Measurements from ENCODE around the gene TMEM170A. TPM values are rescaled to one million over a fixed set of nuclear protein-coding genes. Genes with fewer than 3 reads are reported as not detected.
A peak's percentile ranks its signal among the peaks of the same experiment; 100 is the strongest.

The TMEM170A gene
- total and polyA plus RNA-seq, 2 of the 13 experiments (the other 11 are each of a cell fraction or from before 2014, with no cell fraction given): 35.7 to 39.7 TPM

DNA sequence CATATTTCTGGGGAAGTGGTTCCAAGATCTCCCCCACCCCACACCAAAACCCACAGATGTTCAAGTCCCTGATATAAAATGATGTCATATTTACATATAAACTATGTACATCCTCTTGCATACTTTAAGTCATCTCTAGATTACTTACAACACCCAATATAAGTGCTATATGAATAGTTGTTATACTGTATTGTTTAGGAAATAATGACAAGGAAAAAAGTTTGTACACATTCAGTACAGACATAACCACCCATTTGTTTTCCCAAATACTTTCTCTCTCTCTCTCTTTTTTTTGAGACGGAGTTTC lies 42.7 kb downstream of the TMEM170A start:
- no peak for ATAC-seq
- Histone ChIP-seq H2AFZ (ENCODE audit: low read length) (no peak overlapping the region), H3K36me3 (replicated peaks in 1 of 2; ENCODE audit: control insufficient read depth in 1 of 2, insufficient read depth in 2 of 2, low read length in 2 of 2) (no peaks in the 10 kb centered on the region; a peak in 1 of 5 replicates), H3K4me1 (ENCODE audit: insufficient read depth, low read length) (peaks cover 85% of the 10 kb centered on the region), H3K4me2 (ENCODE audit: low read depth, low read length) (no peak overlapping the region), H3K9ac (ENCODE audit: insufficient read depth, low read depth, low read length) (no peak overlapping the region), H3K4me3 (replicated peaks in 1 of 3; ENCODE audit: insufficient read depth in 1 of 3, low read depth in 2 of 3, low read length in 3 of 3) (no peak overlapping the region), H3K9me3 (ENCODE audit: low read length) (no peaks in the 10 kb centered on the region), H3K27ac (ENCODE audit: extremely low read length, insufficient read depth, low read length) (no peak overlapping the region), H3K79me2 (ENCODE audit: insufficient read depth, low read length) (peaks cover 87% of the 10 kb centered on the region), H3K27me3 (ENCODE audit: control insufficient read depth in 1 of 2, insufficient read depth in 2 of 2, low read length in 2 of 2) (no peaks in the 10 kb centered on the region), H4K20me1 (ENCODE audit: insufficient read depth, low read length) (0 out of 2 replicates have a peak, but pooled peaks cover 2% of the 10 kb centered on the region)
- intact Hi-C loops (cut with micrococcal nuclease; ENCODE audit: unreplicated experiment): no loop called here
- TF ChIP-seq ATF7 (IDR thresholded peaks at IDR 0.05): peak; percentile 85
- TF ChIP-seq ATF7 (CRISPR knock-in tag; IDR thresholded peaks at IDR 0.05): no peak
- TF ChIP-seq HMG20B (CRISPR knock-in tag; conservative IDR thresholded peaks at IDR 0.05): no peak
- ChIA-PET CTCF (ENCODE audit: low intra/inter-chr PET ratio, low total read pairs) (no interaction called here), POLR2A (interaction anchor here (1.1 to 3.5 kb wide), 2 partner anchors 12 to 117 kb away, joined by 3 to 18 read pairs; partner anchors contain the start of gene CFDP1)
- FAIRE-seq: no peak
- WGBS (ENCODE audit: low lambda C conversion rate): 100% methylated on average over 1 of the region's 1 CpG
- BruUV-seq (replicated peaks): no TSS peak
- DNase-seq (ENCODE audit: low spot score): no peak
- in situ Hi-C loops (cut with HindIII; ENCODE audit: extremely low pct_ligation_motif_present, low pct_unique_long_range_greater_than_20kb): no loop called here

DNA sequence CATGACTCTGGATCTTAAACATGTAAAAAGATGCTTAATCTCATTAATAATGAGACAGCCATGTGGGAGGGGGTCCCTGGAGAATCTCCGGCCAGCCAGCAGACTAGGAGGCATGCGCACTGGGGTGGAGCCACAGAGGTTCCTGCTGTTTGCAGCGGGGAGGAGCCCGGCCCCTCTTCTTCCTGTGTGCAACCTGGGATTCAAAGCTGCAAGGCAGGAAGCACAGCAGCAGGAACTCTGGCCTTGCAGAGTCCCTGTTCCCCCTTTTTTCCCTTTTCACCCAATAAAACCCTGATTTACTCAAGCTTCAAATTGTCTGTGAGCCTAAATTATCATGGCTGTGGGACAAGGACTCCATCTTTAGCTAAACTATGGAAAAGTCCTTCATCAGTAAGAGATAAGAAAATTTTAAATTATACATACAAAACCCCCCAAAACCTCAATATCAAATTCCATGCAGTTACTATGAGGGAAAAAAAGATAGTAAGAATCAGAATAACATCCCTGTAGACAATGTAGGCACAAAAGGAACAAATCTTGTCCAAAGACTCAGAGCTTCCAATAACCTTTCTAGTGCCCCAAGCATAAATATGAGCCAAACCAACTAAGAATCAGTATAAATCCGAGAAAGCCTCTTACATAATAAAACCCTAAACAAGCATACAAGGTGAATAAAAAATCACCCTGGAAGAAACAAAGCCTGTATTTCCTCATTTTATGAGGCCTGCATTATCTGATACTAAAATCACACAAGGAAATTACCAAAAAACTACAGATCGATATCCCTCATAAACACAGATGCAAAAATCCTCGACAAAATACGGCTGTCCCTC lies 43.3 kb downstream of the TMEM170A start:
- peak; percentile 73 for DNase-seq (ENCODE audit: low spot score)
- CTCF ChIA-PET (ENCODE audit: low intra/inter-chr PET ratio, low total read pairs): no interaction called here
- Histone ChIP-seq H3K9ac (ENCODE audit: insufficient read depth, low read depth, low read length) (peak overlapping the region; percentile 18; the same call in 1 of the 2 replicates), H3K4me2 (ENCODE audit: low read depth, low read length) (peak overlapping the region; percentile 67), H3K27me3 (ENCODE audit: control insufficient read depth in 1 of 2, insufficient read depth in 2 of 2, low read length in 2 of 2) (no peaks in the 10 kb centered on the region), H3K36me3 (replicated peaks in 1 of 2; ENCODE audit: control insufficient read depth in 1 of 2, insufficient read depth in 2 of 2, low read length in 2 of 2) (no peaks in the 10 kb centered on the region; a peak in 1 of 5 replicates), H3K27ac (ENCODE audit: extremely low read length, insufficient read depth, low read length) (peak overlapping the region; percentile 49), H2AFZ (ENCODE audit: low read length) (no peak overlapping the region), H3K4me1 (ENCODE audit: insufficient read depth, low read length) (peaks cover 85% of the 10 kb centered on the region), H4K20me1 (ENCODE audit: insufficient read depth, low read length) (0 out of 2 replicates have a peak, but pooled peaks cover 4% of the 10 kb centered on the region), H3K4me3 (replicated peaks in 1 of 3; ENCODE audit: insufficient read depth in 1 of 3, low read depth in 2 of 3, low read length in 3 of 3) (peak overlapping the region in 1 of 3 experiments; percentile 10; a peak in 1 of 6 replicates), H3K9me3 (ENCODE audit: low read length) (no peaks in the 10 kb centered on the region), H3K79me2 (ENCODE audit: insufficient read depth, low read length) (peaks cover 88% of the 10 kb centered on the region)
- no peak for FAIRE-seq
- POLR2A ChIA-PET: interaction anchor here (0.6 to 3.5 kb wide), 4 partner anchors 13 to 116 kb away, joined by 3 to 18 read pairs (median 3); partner anchors contain the start of gene CFDP1
- 62% methylated on average over 8 of the region's 8 CpGs for WGBS (ENCODE audit: low lambda C conversion rate)
- BruUV-seq (replicated peaks): TSS peak; percentile 6
- peak; percentile 89 for ATAC-seq
- intact Hi-C loops (cut with micrococcal nuclease; ENCODE audit: unreplicated experiment) (no loop called here), in situ Hi-C loops (cut with HindIII; ENCODE audit: extremely low pct_ligation_motif_present, low pct_unique_long_range_greater_than_20kb) (no loop called here)
- peak; percentile 79; the same call in 1 of the 2 replicates for TF ChIP-seq PPARG (CRISPR knock-in tag; conservative IDR thresholded peaks at IDR 0.05)
- TF ChIP-seq, protein P1, sequence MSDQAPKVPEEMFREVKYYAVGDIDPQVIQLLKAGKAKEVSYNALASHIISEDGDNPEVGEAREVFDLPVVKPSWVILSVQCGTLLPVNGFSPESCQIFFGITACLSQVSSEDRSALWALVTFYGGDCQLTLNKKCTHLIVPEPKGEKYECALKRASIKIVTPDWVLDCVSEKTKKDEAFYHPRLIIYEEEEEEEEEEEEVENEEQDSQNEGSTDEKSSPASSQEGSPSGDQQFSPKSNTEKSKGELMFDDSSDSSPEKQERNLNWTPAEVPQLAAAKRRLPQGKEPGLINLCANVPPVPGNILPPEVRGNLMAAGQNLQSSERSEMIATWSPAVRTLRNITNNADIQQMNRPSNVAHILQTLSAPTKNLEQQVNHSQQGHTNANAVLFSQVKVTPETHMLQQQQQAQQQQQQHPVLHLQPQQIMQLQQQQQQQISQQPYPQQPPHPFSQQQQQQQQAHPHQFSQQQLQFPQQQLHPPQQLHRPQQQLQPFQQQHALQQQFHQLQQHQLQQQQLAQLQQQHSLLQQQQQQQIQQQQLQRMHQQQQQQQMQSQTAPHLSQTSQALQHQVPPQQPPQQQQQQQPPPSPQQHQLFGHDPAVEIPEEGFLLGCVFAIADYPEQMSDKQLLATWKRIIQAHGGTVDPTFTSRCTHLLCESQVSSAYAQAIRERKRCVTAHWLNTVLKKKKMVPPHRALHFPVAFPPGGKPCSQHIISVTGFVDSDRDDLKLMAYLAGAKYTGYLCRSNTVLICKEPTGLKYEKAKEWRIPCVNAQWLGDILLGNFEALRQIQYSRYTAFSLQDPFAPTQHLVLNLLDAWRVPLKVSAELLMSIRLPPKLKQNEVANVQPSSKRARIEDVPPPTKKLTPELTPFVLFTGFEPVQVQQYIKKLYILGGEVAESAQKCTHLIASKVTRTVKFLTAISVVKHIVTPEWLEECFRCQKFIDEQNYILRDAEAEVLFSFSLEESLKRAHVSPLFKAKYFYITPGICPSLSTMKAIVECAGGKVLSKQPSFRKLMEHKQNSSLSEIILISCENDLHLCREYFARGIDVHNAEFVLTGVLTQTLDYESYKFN (CRISPR knock-in tag; conservative IDR thresholded peaks at IDR 0.05): peak; percentile 62
- TF ChIP-seq SATB2 (CRISPR knock-in tag; IDR thresholded peaks at IDR 0.05): no peak
- 0 out of 2 replicates have a peak, but pooled peaks have one; percentile 43 for TF ChIP-seq ZNF124 (CRISPR knock-in tag; IDR thresholded peaks at IDR 0.05)
- peak; percentile 70; the same call in 1 of the 2 replicates for TF ChIP-seq KMT2A (CRISPR knock-in tag; IDR thresholded peaks at IDR 0.05)
- peak; percentile 49; the same call in 1 of the 2 replicates for TF ChIP-seq SALL1 (CRISPR knock-in tag; IDR thresholded peaks at IDR 0.05)
- no peak for TF ChIP-seq ZFP82 (CRISPR knock-in tag; IDR thresholded peaks at IDR 0.05; ENCODE audit: borderline replicate concordance)
- TF ChIP-seq ZNF263 (CRISPR knock-in tag; IDR thresholded peaks at IDR 0.05): peak; percentile 54; the same call in 1 of the 2 replicates
- 0 out of 2 replicates have a peak, but pooled peaks have one; percentile 32 for TF ChIP-seq SRY (CRISPR knock-in tag; IDR thresholded peaks at IDR 0.05)
- TF ChIP-seq, protein P2, sequence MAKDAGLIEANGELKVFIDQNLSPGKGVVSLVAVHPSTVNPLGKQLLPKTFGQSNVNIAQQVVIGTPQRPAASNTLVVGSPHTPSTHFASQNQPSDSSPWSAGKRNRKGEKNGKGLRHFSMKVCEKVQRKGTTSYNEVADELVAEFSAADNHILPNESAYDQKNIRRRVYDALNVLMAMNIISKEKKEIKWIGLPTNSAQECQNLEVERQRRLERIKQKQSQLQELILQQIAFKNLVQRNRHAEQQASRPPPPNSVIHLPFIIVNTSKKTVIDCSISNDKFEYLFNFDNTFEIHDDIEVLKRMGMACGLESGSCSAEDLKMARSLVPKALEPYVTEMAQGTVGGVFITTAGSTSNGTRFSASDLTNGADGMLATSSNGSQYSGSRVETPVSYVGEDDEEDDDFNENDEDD (CRISPR knock-in tag; IDR thresholded peaks at IDR 0.05; ENCODE audit: borderline replicate concordance): peak; percentile 13; the same call in 1 of the 2 replicates
